Effector memory CD4-positive, alpha-beta T cell (primary cell): ENCODE measurements around the gene SLC13A1.

ENCODE experiments used
- DNase-seq, 3 donors: peaks; one replicate each; pipeline ENCODE4 v3.0.0-alpha.2; 2020
- H3K27ac ChIP-seq: 2 replicates; pipeline ENCODE4 v1.7.0; 2013; ENCODE audit warnings: mild to moderate bottlenecking, low read length, moderate library complexity; ENCODE audit not compliant: insufficient read depth, poor library complexity, severe bottlenecking
- H3K27me3 ChIP-seq: replicated peaks from 2 replicates; pipeline ENCODE4 v1.7.0; 2013; ENCODE audit warnings: mild to moderate bottlenecking, low read length; ENCODE audit not compliant: insufficient read depth, control insufficient read depth, poor library complexity, severe bottlenecking
- H3K36me3 ChIP-seq: 2 replicates; pipeline ENCODE4 v1.7.0; 2013; ENCODE audit warnings: mild to moderate bottlenecking, low read length, moderate library complexity; ENCODE audit not compliant: control insufficient read depth, insufficient read depth
- H3K4me1 ChIP-seq: 2 replicates; pipeline ENCODE4 v1.7.0; 2013; ENCODE audit warnings: low read length, mild to moderate bottlenecking; ENCODE audit not compliant: control insufficient read depth, insufficient read depth, poor library complexity, severe bottlenecking
- H3K4me3 ChIP-seq: 2 replicates; pipeline ENCODE4 v1.7.0; 2013; ENCODE audit warnings: low read length, low read depth, mild to moderate bottlenecking; ENCODE audit not compliant: insufficient read depth, poor library complexity, severe bottlenecking
- H3K9me3 ChIP-seq: 2 replicates; pipeline ENCODE4 v1.7.0; 2013; ENCODE audit warnings: mild to moderate bottlenecking, low read length, moderate library complexity; ENCODE audit not compliant: control insufficient read depth

SLC13A1 gene

GRCh38 chr7:123218866-123219265 is 19.1 kb upstream of the SLC13A1 start:
- Histone ChIP-seq H3K27me3 (no peaks in the 10 kb centered on the region), H3K4me1 (no peaks in the 10 kb centered on the region), H3K27ac (no peak overlapping the region), H3K4me3 (no peak overlapping the region), H3K9me3 (no peaks in the 10 kb centered on the region), H3K36me3 (no peaks in the 10 kb centered on the region)
- no peak for DNase-seq

- Histone ChIP-seq H3K9me3 (no peaks in the 10 kb centered on the region), H3K27ac (no peak overlapping the region)
Observed at GRCh38 chr7:123216825-123217224, 17.1 kb upstream of the SLC13A1 start.

GRCh38 chr7:123215350-123215749 is 15.6 kb upstream of the SLC13A1 start:
- Histone ChIP-seq H3K4me1 (no peaks in the 10 kb centered on the region), H3K27me3 (no peaks in the 10 kb centered on the region), H3K9me3 (no peaks in the 10 kb centered on the region), H3K36me3 (no peaks in the 10 kb centered on the region), H3K4me3 (no peak overlapping the region), H3K27ac (no peak overlapping the region)
- no peak for DNase-seq

More at GRCh38 chr7:123216825-123217224, 17.1 kb upstream of the SLC13A1 start:
- DNase-seq = no peak
- Histone ChIP-seq H3K4me1 (no peaks in the 10 kb centered on the region), H3K27me3 (no peaks in the 10 kb centered on the region), H3K36me3 (no peaks in the 10 kb centered on the region), H3K4me3 (no peak overlapping the region)

DNA sequence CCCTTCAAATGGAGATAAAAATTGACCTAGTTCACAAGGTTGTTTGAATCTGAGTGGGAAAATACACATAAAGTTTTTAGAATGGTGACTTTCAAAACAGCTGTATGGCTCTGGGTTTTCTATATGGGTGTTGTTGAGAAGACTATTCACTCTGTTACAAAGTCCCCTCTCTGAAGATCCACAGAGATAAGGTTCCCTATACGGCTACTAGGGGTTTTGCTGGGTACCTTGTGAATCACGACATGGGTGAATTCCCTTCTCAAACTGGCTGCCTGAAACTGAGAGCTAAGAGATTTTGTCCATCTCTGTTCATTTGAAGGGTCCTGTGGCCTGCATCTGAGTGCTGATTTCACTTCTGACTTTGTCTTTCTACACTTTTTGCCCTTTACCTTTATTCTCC is 11.8 kb upstream of the SLC13A1 start:
- no peaks in the 10 kb centered on the region for H3K36me3 ChIP-seq
- no peaks in the 10 kb centered on the region for H3K4me1 ChIP-seq
- no peak overlapping the region for H3K27ac ChIP-seq
- no peak overlapping the region for H3K4me3 ChIP-seq
- DNase-seq = no peak
- no peaks in the 10 kb centered on the region for H3K9me3 ChIP-seq
- no peaks in the 10 kb centered on the region for H3K27me3 ChIP-seq

- Histone ChIP-seq H3K4me1 (no peaks in the 10 kb centered on the region), H3K27ac (no peak overlapping the region), H3K27me3 (no peaks in the 10 kb centered on the region), H3K9me3 (no peaks in the 10 kb centered on the region), H3K4me3 (no peak overlapping the region), H3K36me3 (no peaks in the 10 kb centered on the region)
- DNase-seq = no peak
Observed at GRCh38 chr7:123210986-123211385, 11.2 kb upstream of the SLC13A1 start.

GRCh38 chr7:123209786-123210185 is 10.0 kb upstream of the SLC13A1 start:
- Histone ChIP-seq H3K27ac (no peak overlapping the region), H3K36me3 (no peaks in the 10 kb centered on the region), H3K4me3 (no peak overlapping the region), H3K4me1 (no peaks in the 10 kb centered on the region), H3K9me3 (no peaks in the 10 kb centered on the region), H3K27me3 (no peaks in the 10 kb centered on the region)
- no peak for DNase-seq

- DNase-seq = no peak
- H3K4me3 ChIP-seq = no peak overlapping the region
- H3K36me3 ChIP-seq = no peaks in the 10 kb centered on the region
- H3K9me3 ChIP-seq = no peaks in the 10 kb centered on the region
- H3K27me3 ChIP-seq = no peaks in the 10 kb centered on the region
- no peaks in the 10 kb centered on the region for H3K4me1 ChIP-seq
- H3K27ac ChIP-seq = no peak overlapping the region
Observed at GRCh38 chr7:123208793-123209192, 9.0 kb upstream of the SLC13A1 start.

DNA sequence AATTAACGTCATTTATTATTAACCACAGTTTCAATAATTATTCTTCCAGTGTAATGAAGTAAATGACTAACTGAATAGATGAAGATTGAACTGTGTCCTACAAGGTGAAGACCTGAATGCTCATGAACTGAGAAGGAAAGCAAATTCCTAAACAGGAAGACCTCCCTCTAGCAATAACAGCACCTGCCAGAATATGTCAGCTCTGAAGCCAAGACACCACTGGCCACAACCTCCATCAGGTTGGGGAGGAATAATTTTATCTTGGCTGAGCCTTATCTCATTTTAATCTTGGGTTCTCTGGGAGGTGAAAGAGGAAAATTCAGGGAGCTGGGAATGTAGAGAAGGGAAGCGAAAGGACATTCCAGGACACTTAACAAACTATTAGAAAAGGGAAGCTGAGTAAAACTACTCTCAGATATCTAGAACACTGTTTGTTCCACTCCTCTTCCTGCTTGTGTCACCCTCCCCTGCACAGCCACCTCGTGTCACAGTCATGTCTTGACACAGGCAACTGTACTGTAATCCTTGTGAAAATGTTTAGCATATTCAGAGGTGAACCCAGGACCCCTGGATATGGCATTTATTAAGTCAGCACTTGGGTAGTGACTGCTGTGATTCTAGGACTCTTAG is 4.6 kb upstream of the SLC13A1 start:
- H3K27me3 ChIP-seq = no peaks in the 10 kb centered on the region

GRCh38 chr7:123201901-123202300 is 2.1 kb upstream of the SLC13A1 start:
- no peak for DNase-seq
- no peaks in the 10 kb centered on the region for H3K4me1 ChIP-seq
- H3K27me3 ChIP-seq = no peaks in the 10 kb centered on the region
- H3K9me3 ChIP-seq = no peaks in the 10 kb centered on the region
- no peaks in the 10 kb centered on the region for H3K36me3 ChIP-seq
- no peak overlapping the region for H3K27ac ChIP-seq
- H3K4me3 ChIP-seq = no peak overlapping the region

More for the DNA sequence above, 4.6 kb upstream of the SLC13A1 start:
- Histone ChIP-seq H3K4me1 (no peaks in the 10 kb centered on the region), H3K27ac (no peak overlapping the region), H3K9me3 (no peaks in the 10 kb centered on the region), H3K36me3 (no peaks in the 10 kb centered on the region), H3K4me3 (no peak overlapping the region)
- DNase-seq = no peak

- Histone ChIP-seq H3K9me3 (no peaks in the 10 kb centered on the region), H3K4me1 (no peaks in the 10 kb centered on the region), H3K4me3 (no peak overlapping the region), H3K36me3 (no peaks in the 10 kb centered on the region), H3K27me3 (no peaks in the 10 kb centered on the region), H3K27ac (no peak overlapping the region)
- no peak for DNase-seq
Observed at GRCh38 chr7:123198668-123199652, 809 bp downstream of the SLC13A1 start.
